Neural cell (in vitro differentiated cells): Measurements from ENCODE around the gene ATL2. TPM values are rescaled to one million over a fixed set of nuclear protein-coding genes. Genes with fewer than 3 reads are reported as not detected.

Source experiments
- H2AFZ ChIP-seq: fragments of 200-600, 300-800 bp; sonication (generic), shearing (Covaris generic); 2 replicates; pipeline ENCODE4 v1.6.0; 2014; ENCODE audit warnings: low read depth, mild to moderate bottlenecking, antibody characterized with exemption, low read length, moderate library complexity
- H3F3A ChIP-seq: fragments of 200-600 bp; shearing (Covaris generic); 2 replicates; pipeline ENCODE4 v1.6.1; 2016; ENCODE audit warnings: mild to moderate bottlenecking, moderate library complexity, mixed read lengths, antibody characterized with exemption, low read length; ENCODE audit not compliant: insufficient read depth, poor library complexity, severe bottlenecking
- H3K27ac ChIP-seq: fragments of 200-600, 300-800 bp; sonication (generic), shearing (Covaris generic); 2 replicates; pipeline ENCODE4 v1.5.1; 2014; ENCODE audit warnings: mild to moderate bottlenecking, low read length, moderate library complexity
- H3K27me3 ChIP-seq: fragments of 300-800, 200-600 bp; sonication (generic), shearing (Covaris generic); 2 replicates; pipeline ENCODE4 v1.6.0; 2014; ENCODE audit warnings: mild to moderate bottlenecking, low read depth, low read length, moderate library complexity; ENCODE audit not compliant: insufficient read depth
- H3K36me3 ChIP-seq: fragments of 300-800, 200-600 bp; sonication (generic), shearing (Covaris generic); 2 replicates; pipeline ENCODE4 v1.5.1; 2014; ENCODE audit warnings: mild to moderate bottlenecking, antibody characterized with exemption, low read length, moderate library complexity; ENCODE audit not compliant: insufficient read depth
- H3K4me2 ChIP-seq: fragments of 300-800, 200-600 bp; sonication (generic), shearing (Covaris generic); 2 replicates; pipeline ENCODE4 v1.6.0; 2014; ENCODE audit warnings: mild to moderate bottlenecking, low read length
- H3K4me3 ChIP-seq: fragments of 300-800, 200-600 bp; sonication (generic), shearing (Covaris generic); 2 replicates; pipeline ENCODE4 v1.5.1; 2014; ENCODE audit warnings: mild to moderate bottlenecking, low read length, moderate library complexity
- H3K79me2 ChIP-seq: fragments of 200-600 bp; shearing (Covaris generic); replicated peaks from 2 replicates; pipeline ENCODE4 v1.6.0; 2014; ENCODE audit warnings: mild to moderate bottlenecking, low read length, moderate library complexity; ENCODE audit not compliant: insufficient read depth
- H3K9ac ChIP-seq: fragments of 300-800, 200-600 bp; sonication (generic), shearing (Covaris generic); 2 replicates; pipeline ENCODE4 v1.6.1; 2016; ENCODE audit warnings: mild to moderate bottlenecking, low read length, mixed read lengths
- H3K9me2 ChIP-seq: fragments of 200-600 bp; shearing (Covaris generic); 2 replicates; pipeline ENCODE4 v1.6.1; 2016; ENCODE audit warnings: mild to moderate bottlenecking, low read length, mixed read lengths; ENCODE audit not compliant: insufficient read depth
- H3K9me3 ChIP-seq: fragments of 200-600, 300-800 bp; sonication (generic), shearing (Covaris generic); 2 replicates; pipeline ENCODE4 v1.6.1; 2016; ENCODE audit warnings: mild to moderate bottlenecking, mixed run types, low read length, moderate library complexity, mixed read lengths
- H4K20me1 ChIP-seq: fragments of 200-600 bp; shearing (Covaris generic); 2 replicates; pipeline ENCODE4 v1.6.1; 2016; ENCODE audit warnings: mild to moderate bottlenecking, mixed run types; ENCODE audit not compliant: insufficient read depth
- EP300 ChIP-seq: fragments of 450-650 bp; conservative IDR thresholded peaks from 2 replicates; pipeline ENCODE4 v1.6.1; 2014; ENCODE audit warnings: antibody characterized with exemption, mild to moderate bottlenecking, moderate library complexity; ENCODE audit not compliant: poor library complexity, severe bottlenecking
- EZH2 ChIP-seq: fragments of 200-600, 300-800 bp; shearing (Covaris generic), sonication (generic); IDR thresholded peaks from 2 replicates; pipeline ENCODE4 v1.6.1; 2014; ENCODE audit warnings: antibody characterized with exemption, low read length, borderline replicate concordance, mild to moderate bottlenecking; ENCODE audit not compliant: insufficient read depth, poor library complexity, severe bottlenecking
- MXI1 ChIP-seq: fragments of 450-650 bp; conservative IDR thresholded peaks from 2 replicates; pipeline ENCODE4 v1.6.1; 2014; ENCODE audit warnings: antibody characterized with exemption, mild to moderate bottlenecking; ENCODE audit not compliant: poor library complexity, severe bottlenecking
- POLR2AphosphoS5 ChIP-seq: IDR thresholded peaks from 2 replicates; pipeline ENCODE4 v1.6.1; 2012
- RAD21 ChIP-seq: fragments of 450-650 bp; conservative IDR thresholded peaks from 2 replicates; pipeline ENCODE4 v1.6.1; 2014; ENCODE audit warnings: antibody characterized with exemption, mild to moderate bottlenecking, moderate library complexity
- SMC3 ChIP-seq: fragments of 450-650 bp; conservative IDR thresholded peaks from 2 replicates; pipeline ENCODE4 v1.6.1; 2014; ENCODE audit warnings: antibody characterized with exemption, mild to moderate bottlenecking, moderate library complexity; ENCODE audit not compliant: poor library complexity
- TAF1 ChIP-seq: IDR thresholded peaks from 2 replicates; pipeline ENCODE4 v1.6.1; 2012; ENCODE audit warnings: low read depth
- polyA plus RNA-seq: library from polyadenylated mRNA; depleted of rRNA; stranded (reverse); fragments of >200 nt; gene quantifications from 2 replicates; pipeline ENCODE4 v1.2.3, GENCODE V29; 2014
- TF ChIP-seq, protein P1 (sequence below): fragments of 450-650 bp; IDR thresholded peaks from 2 replicates; pipeline ENCODE4 v1.5.1; 2014; ENCODE audit warnings: antibody characterized with exemption, mild to moderate bottlenecking, moderate library complexity; ENCODE audit not compliant: poor library complexity, severe bottlenecking
- TF ChIP-seq, protein P2 (sequence below): IDR thresholded peaks from 2 replicates; pipeline ENCODE4 v1.6.1; 2012; ENCODE audit warnings: borderline replicate concordance

Gene ATL2
- polyA plus RNA-seq, 1 donor from 2014 or later = 66.8 TPM

DNA sequence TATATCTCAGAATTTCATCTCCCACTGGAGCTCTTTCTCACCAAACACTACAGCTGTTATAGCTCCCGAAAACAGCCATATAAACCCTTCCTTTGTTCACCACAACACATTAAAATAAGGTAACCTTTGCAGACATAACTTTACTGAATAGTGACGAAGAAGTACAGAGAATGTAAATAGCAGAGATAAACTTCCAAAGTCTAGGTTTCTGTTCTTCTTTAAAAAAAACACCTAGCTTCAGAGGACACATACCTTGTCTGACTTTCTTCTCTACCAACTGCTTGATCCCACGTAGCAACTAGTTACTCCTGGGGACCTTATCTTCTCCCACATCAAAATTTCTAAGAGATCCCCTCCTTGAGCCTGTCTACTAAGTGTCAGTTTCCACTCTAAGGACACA lies 32.3 kb downstream of the ATL2 start:
- H4K20me1 ChIP-seq = no peaks in the 10 kb centered on the region
- peaks cover 6% of the 10 kb centered on the region for H3K79me2 ChIP-seq

DNA sequence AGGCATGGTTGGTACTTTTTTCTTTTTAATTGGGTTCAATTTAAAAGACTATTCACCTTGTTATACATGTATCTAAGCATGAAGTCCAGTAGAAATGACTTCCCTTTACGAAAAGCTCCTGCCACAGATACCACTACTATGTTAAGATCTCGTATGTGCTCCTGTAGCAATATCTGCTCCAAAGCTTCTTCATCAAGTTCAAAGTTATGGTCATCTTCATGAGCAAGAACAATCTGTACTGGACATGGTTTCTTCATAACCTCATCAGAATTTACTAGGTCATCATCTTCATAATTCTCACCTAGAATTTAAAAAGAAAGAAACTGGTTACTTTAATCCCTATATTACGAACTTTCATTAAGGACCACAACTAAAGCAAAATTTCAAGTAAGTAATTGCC lies 33.9 kb downstream of the ATL2 start:
- no peak overlapping the region for H3K27ac ChIP-seq
- H3K27me3 ChIP-seq = no peaks in the 10 kb centered on the region
- no peaks in the 10 kb centered on the region for H3K9me3 ChIP-seq
- no peak overlapping the region for H3K9ac ChIP-seq
- TF ChIP-seq EZH2 (no peak), SMC3 (no peak), TAF1 (no peak), MXI1 (no peak), EP300 (no peak), RAD21 (no peak), POLR2AphosphoS5 (no peak)
- TF ChIP-seq, protein P1, sequence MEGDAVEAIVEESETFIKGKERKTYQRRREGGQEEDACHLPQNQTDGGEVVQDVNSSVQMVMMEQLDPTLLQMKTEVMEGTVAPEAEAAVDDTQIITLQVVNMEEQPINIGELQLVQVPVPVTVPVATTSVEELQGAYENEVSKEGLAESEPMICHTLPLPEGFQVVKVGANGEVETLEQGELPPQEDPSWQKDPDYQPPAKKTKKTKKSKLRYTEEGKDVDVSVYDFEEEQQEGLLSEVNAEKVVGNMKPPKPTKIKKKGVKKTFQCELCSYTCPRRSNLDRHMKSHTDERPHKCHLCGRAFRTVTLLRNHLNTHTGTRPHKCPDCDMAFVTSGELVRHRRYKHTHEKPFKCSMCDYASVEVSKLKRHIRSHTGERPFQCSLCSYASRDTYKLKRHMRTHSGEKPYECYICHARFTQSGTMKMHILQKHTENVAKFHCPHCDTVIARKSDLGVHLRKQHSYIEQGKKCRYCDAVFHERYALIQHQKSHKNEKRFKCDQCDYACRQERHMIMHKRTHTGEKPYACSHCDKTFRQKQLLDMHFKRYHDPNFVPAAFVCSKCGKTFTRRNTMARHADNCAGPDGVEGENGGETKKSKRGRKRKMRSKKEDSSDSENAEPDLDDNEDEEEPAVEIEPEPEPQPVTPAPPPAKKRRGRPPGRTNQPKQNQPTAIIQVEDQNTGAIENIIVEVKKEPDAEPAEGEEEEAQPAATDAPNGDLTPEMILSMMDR = no peak
- TF ChIP-seq, protein P2, sequence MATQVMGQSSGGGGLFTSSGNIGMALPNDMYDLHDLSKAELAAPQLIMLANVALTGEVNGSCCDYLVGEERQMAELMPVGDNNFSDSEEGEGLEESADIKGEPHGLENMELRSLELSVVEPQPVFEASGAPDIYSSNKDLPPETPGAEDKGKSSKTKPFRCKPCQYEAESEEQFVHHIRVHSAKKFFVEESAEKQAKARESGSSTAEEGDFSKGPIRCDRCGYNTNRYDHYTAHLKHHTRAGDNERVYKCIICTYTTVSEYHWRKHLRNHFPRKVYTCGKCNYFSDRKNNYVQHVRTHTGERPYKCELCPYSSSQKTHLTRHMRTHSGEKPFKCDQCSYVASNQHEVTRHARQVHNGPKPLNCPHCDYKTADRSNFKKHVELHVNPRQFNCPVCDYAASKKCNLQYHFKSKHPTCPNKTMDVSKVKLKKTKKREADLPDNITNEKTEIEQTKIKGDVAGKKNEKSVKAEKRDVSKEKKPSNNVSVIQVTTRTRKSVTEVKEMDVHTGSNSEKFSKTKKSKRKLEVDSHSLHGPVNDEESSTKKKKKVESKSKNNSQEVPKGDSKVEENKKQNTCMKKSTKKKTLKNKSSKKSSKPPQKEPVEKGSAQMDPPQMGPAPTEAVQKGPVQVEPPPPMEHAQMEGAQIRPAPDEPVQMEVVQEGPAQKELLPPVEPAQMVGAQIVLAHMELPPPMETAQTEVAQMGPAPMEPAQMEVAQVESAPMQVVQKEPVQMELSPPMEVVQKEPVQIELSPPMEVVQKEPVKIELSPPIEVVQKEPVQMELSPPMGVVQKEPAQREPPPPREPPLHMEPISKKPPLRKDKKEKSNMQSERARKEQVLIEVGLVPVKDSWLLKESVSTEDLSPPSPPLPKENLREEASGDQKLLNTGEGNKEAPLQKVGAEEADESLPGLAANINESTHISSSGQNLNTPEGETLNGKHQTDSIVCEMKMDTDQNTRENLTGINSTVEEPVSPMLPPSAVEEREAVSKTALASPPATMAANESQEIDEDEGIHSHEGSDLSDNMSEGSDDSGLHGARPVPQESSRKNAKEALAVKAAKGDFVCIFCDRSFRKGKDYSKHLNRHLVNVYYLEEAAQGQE = no peak
- no peaks in the 10 kb centered on the region for H3K9me2 ChIP-seq
- no peaks in the 10 kb centered on the region for H3K36me3 ChIP-seq
- H3K4me2 ChIP-seq = no peak overlapping the region
- H4K20me1 ChIP-seq = no peaks in the 10 kb centered on the region
- H3K79me2 ChIP-seq = peaks cover 1% of the 10 kb centered on the region
- no peaks in the 10 kb centered on the region for H3F3A ChIP-seq
- no peak overlapping the region for H3K4me3 ChIP-seq
- no peak overlapping the region for H2AFZ ChIP-seq

More for the DNA sequence above, 32.3 kb downstream of the ATL2 start:
- Histone ChIP-seq H3K9me3 (no peaks in the 10 kb centered on the region), H3K27me3 (no peaks in the 10 kb centered on the region), H3K36me3 (no peaks in the 10 kb centered on the region), H3F3A (no peaks in the 10 kb centered on the region), H3K4me3 (no peak overlapping the region), H3K9me2 (no peaks in the 10 kb centered on the region), H3K4me2 (no peak overlapping the region), H2AFZ (no peak overlapping the region), H3K9ac (no peak overlapping the region), H3K27ac (no peak overlapping the region)
- no peak for TF ChIP-seq RAD21
- no peak for TF ChIP-seq SMC3
- no peak for TF ChIP-seq TAF1
- TF ChIP-seq MXI1 = no peak
- TF ChIP-seq, protein P2 = no peak
- TF ChIP-seq EZH2 = no peak
- no peak for TF ChIP-seq POLR2AphosphoS5
- no peak for TF ChIP-seq EP300
- TF ChIP-seq, protein P1 = no peak
